Ovary (tissue), 3 donors: Measurements from ENCODE around the gene SCNM1.

ENCODE experiments used
- EP300 ChIP-seq: sonication (generic); formaldehyde crosslinking; IDR thresholded peaks from one replicate; pipeline ENCODE4 v1.6.1; 2017; ENCODE audit warnings: antibody characterized with exemption
- POLR2A ChIP-seq: fragments of 450-650 bp; IDR thresholded peaks from one replicate; pipeline ENCODE4 v1.6.1; 2017; ENCODE audit warnings: antibody characterized with exemption, mild to moderate bottlenecking, moderate library complexity
- TF ChIP-seq, protein P1 (sequence below), 3 donors: fragments of 450-650 bp in 2 of 3; fragments of 200-600 bp in 1 of 3; IDR thresholded peaks; one replicate each; pipeline versions ENCODE4 v1.5.1 to v1.8.0; 2016 to 2022; ENCODE audit warnings: antibody characterized with exemption in 3 of 3, mild to moderate bottlenecking in 1 of 3
- donor health status: DM: no; HTN: no; CAD: no.

DNA sequence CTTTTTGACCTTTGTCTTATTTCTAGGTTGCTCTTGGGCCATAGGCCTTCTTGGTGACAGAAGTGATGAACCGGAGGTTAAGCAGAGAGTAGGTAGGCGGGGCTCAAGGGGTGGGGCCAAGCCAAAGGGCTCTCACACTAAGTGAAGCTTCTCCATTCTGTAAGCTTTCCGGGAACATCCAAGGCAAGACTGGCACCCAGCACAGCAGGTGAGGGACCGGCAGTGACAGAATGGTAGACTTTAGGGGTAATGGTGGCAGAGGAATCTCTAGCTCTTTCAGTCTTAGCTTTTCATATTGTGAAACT, 9.5 kb upstream of the SCNM1 start, which contains the start of gene TNFAIP8L2:
- TF ChIP-seq, protein P1, sequence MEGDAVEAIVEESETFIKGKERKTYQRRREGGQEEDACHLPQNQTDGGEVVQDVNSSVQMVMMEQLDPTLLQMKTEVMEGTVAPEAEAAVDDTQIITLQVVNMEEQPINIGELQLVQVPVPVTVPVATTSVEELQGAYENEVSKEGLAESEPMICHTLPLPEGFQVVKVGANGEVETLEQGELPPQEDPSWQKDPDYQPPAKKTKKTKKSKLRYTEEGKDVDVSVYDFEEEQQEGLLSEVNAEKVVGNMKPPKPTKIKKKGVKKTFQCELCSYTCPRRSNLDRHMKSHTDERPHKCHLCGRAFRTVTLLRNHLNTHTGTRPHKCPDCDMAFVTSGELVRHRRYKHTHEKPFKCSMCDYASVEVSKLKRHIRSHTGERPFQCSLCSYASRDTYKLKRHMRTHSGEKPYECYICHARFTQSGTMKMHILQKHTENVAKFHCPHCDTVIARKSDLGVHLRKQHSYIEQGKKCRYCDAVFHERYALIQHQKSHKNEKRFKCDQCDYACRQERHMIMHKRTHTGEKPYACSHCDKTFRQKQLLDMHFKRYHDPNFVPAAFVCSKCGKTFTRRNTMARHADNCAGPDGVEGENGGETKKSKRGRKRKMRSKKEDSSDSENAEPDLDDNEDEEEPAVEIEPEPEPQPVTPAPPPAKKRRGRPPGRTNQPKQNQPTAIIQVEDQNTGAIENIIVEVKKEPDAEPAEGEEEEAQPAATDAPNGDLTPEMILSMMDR (IDR thresholded peaks at IDR 0.05): no peak
- TF ChIP-seq POLR2A (no peak), EP300 (no peak)
